Suprapubic skin (tissue), 3 donors: Measurements from ENCODE around the gene ICAM2.

Experiments used
- POLR2A ChIP-seq, 2 donors: fragments of 450-650 bp; IDR thresholded peaks; one replicate each; pipeline ENCODE4 v1.6.1; 2017; ENCODE audit warnings: antibody characterized with exemption in 2 of 2, mild to moderate bottlenecking in 2 of 2, moderate library complexity in 2 of 2
- TF ChIP-seq, protein P1 (sequence below), 2 donors: fragments of 200-600 bp in 1 of 2; fragments of 450-650 bp in 1 of 2; sonication (generic) in 1 of 2; IDR thresholded peaks; one replicate each; pipeline ENCODE4 v1.5.1; 2016 to 2019; ENCODE audit warnings: antibody characterized with exemption in 2 of 2, mild to moderate bottlenecking in 1 of 2, moderate library complexity in 1 of 2

DNA sequence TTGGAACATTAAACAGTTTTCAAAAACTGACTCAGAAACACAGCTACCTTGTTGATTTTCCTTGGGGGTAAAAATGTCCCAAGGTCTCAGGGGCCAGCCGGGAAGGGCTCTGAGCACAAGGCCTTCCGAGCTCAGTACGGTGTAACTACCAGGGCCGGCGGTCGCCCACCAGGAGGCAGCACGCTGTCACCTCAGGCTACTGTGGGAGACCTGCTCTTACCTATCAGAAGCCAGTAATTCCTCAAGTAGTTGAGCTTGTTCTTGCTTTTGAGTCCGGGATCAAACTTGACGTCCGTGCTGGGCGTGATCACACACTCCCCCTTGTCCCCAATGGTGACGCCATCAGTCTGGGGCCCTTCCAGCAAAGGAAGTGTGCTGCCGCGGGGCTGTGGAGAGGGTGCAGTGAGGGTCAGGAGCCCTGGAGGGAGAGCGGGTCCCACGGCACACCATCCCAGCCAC lies 43.4 kb upstream of the ICAM2 start:
- TF ChIP-seq, protein P1, sequence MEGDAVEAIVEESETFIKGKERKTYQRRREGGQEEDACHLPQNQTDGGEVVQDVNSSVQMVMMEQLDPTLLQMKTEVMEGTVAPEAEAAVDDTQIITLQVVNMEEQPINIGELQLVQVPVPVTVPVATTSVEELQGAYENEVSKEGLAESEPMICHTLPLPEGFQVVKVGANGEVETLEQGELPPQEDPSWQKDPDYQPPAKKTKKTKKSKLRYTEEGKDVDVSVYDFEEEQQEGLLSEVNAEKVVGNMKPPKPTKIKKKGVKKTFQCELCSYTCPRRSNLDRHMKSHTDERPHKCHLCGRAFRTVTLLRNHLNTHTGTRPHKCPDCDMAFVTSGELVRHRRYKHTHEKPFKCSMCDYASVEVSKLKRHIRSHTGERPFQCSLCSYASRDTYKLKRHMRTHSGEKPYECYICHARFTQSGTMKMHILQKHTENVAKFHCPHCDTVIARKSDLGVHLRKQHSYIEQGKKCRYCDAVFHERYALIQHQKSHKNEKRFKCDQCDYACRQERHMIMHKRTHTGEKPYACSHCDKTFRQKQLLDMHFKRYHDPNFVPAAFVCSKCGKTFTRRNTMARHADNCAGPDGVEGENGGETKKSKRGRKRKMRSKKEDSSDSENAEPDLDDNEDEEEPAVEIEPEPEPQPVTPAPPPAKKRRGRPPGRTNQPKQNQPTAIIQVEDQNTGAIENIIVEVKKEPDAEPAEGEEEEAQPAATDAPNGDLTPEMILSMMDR (IDR thresholded peaks at IDR 0.05) = peak in 1 of 2 donors; percentile 41
- no peak for TF ChIP-seq POLR2A (IDR thresholded peaks at IDR 0.05)
